Measurements from ENCODE around the gene IFT27.

DNA sequence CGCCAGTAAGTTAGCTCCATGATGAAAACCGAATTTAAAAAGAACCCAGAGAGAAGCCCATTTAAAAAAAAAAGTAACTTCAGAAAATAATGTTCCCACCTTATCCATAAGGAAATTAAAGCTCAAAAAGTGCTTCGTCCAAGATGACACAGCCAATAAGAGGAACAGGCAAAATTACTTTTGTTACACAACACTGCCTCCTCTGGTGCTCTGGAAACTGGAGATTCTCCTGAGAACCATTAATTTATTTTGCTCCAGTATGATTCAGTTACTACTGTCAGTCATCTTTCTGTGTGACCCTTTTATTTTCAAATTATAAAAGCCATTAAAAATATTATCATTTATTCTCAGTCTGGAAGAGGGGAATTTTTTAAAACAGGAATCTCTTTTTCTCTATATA is 2.0 kb downstream of the IFT27 start:
- TF ChIP-seq, protein P1, sequence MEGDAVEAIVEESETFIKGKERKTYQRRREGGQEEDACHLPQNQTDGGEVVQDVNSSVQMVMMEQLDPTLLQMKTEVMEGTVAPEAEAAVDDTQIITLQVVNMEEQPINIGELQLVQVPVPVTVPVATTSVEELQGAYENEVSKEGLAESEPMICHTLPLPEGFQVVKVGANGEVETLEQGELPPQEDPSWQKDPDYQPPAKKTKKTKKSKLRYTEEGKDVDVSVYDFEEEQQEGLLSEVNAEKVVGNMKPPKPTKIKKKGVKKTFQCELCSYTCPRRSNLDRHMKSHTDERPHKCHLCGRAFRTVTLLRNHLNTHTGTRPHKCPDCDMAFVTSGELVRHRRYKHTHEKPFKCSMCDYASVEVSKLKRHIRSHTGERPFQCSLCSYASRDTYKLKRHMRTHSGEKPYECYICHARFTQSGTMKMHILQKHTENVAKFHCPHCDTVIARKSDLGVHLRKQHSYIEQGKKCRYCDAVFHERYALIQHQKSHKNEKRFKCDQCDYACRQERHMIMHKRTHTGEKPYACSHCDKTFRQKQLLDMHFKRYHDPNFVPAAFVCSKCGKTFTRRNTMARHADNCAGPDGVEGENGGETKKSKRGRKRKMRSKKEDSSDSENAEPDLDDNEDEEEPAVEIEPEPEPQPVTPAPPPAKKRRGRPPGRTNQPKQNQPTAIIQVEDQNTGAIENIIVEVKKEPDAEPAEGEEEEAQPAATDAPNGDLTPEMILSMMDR (IDR thresholded peaks at IDR 0.05): peak in 3 of 4 experiments; percentile 37 to 50 (median 46)
- TF ChIP-seq POLR2A (IDR thresholded peaks at IDR 0.05) (no peak), EP300 (IDR thresholded peaks at IDR 0.05) (no peak)

Data from gastroesophageal sphincter (tissue), 3 donors.